NCI-H187 (cell line): Measurements from ENCODE around the gene TMEM185B.
"Not testable (repeated sequence)": the region's sequence is repeated elsewhere in the genome, so short reads cannot be mapped to it uniquely, and the experiment has no call there.

Experiments
- DNase-seq, 2 experiments: peaks; one replicate each; lab custom pipeline; 2025; lab: John Stamatoyannopoulos, UW

The TMEM185B gene

DNA sequence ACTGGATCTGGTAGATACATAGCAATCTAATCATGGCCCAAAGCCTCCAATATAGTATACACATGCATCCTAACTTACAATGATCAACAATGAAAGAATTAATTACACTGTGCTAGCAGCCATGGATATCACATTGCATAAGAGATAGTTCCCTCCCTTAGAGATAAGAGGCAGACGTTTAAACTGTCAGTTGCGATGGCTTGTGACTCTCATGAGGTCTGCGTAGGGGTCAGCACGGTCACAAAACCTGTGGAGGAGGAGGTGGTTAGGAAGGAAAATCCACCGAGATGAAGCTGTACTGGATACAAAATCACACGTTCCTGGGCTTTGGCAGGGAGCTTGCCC is 28.7 kb upstream of the TMEM185B start:
- DNase-seq, result no peak

DNA sequence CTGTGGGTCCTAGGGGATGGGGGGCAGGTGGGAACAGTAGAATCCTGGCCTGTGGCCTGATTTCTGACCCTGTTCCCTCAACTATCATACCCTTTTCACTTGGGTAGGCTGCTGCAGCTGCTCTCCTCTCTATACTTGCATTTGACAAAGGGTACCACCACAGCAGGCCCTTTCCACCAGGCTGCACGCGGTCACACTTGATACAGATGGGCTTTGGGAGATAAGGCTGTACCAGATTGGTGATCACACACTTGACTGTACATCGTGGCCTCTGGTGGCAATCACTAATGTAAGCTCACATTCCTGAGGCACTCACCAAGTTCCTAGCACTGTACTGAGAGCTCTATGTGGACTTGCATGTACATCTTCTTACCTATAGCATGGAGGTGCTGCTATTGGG is 27.9 kb upstream of the TMEM185B start:
- DNase-seq, result no peak

DNA sequence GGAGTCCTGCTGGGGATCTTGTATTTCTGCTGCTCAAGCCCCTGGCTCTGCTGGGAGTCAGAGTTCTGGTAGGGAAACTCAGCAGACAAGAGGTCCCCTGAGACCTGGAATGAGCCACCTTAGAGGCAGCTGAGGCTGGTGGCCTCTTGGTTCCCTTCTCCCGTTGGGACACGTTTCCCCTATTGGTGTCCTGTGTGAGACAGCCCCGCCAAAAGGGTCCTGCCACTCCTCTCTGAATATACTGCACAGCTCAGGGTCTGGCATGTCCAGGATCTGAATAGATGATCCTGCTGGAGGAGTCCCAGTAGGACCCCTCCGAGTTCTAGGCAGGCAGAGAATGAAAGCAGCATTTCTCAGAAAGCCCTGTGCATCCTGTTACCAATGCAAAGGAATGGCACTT is 27.4 kb upstream of the TMEM185B start:
- no peak for DNase-seq

DNA sequence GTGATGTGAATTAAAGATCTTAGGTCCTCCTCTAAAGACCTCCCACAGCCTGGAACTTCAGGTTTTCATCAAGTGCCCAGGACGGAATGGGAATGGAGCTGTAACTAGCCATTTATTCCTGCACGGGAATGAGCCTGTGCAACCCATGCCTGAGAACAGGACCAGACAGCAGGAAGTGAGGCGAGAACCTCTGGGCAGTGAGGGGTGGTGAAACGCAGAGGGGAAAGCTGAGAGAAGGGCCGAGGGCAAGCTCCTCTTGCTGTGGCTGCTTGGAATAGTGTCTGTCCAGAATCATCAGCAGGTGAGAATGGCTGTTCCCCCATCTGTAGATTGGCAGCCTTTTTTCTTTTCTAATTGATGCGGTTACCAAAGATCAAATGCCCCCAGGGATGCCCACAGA is 24.7 kb upstream of the TMEM185B start:
- no peak for DNase-seq

DNA sequence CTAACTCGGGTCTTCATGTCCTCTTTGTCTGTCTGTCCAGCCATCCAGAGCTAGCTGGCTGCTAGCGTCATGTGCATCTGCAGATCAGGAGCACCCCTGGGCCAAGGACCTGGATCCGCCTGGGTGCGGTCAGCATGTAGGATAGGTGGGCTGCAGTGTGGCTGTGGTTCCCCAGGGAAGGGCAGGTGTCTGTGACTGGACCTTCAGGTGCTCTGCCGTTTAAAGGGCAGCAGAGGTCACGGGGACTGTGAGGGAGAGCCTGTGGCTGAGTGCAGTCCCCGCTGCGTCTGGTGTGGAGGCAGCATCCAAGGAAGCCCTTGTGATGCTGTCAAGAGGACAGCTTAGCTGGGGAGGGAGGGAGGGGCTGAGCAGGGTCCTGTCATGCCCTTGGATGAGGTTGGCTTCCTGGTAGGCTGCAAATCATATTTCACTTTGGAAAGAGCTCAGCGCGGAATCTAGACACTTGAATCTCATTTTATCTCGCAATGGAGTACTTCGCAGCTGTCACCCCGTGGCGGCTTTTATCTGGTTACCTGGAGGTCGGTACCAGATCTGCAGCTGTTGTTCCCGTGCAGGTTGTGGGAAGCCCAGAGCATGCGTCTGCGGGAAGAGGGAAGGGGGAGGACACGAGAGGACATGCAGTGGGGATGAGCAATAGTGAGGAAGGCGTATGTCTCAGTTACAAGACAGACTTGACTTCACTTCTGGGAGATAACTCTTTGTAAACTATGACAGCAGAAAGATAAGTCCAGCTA is 23.5 kb upstream of the TMEM185B start:
- peak; percentile 35 to 73 for DNase-seq

DNA sequence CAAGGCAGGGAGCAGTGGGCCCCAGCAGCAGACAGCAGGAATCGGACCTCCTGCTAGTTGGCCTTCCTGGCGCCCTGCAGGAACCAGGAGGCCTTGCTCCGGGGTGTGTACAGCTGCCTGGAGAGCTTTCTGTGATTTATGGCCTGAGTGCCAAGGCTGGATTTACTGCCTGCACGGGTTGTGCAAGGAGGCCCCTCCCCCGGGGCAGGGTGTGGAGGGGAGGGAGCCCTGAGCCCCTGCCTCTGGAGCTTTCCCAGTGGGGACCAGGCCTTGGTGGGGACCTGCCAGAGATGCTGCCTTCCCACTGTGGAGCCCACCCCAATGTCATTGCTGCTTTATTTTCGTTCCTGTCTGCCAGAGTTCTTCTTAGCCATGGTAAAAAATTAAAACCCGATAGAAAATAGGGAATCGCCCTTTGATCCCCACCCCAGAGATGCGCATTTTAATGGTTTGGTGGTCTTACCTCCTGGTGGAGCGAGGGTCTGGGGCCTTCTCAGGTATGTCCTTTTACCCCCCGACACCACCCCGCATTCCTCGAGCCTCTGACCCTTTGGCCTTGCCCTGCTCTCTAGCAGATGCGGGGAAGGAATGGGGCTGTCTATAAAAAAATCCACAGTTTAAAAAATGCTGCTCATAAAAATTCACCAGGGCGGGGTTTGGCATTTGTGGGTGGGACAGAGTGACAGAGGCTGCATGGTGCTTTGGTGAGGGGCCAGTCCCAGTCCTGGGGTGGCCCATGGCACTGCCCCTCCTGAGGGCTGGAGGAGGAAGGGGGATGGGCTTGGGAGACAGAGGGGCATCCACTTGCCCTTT is 22.5 kb upstream of the TMEM185B start:
- peak; percentile 46 to 75 for DNase-seq

DNA sequence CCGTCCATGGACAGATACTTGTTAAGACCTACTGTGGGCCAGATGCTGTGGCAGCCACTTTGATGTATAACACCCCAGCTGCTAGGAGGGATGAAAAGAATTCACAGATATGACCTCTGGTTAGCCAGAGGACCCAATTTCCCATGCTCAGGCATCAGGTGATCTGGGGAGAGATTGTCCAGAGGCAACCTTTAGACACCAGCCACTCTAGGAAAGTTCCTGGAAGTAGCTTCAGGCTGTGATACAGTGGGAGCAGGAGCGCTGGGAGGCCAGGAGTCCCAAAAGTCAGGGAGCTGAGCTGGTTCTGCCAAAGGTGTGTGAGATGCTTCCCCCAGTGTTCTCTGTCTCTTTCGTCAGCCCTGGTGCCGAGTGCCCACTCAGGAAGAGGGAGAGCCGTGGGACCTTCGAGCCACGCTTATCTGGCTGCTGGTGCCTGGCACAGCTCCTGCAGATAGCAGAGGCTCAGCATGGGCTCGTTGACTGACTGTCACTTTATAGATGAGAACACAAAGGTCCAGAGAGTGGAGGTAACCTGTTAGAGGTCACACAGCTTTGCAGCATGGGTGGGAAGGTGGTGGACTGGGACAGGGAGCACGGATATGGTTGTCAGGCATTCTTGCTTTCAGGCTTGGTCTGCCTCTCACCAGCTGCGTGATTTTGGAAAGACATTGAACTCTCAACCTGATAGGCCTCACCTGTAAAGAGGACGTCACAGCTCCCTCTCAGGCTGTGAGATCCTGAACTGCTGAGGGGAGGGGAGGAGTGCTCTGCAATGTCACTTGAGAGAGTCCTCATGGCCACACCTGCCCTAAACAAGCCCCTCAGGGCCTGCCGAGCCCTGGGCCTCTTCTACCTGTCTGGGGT is 21.7 kb upstream of the TMEM185B start:
- no peak for DNase-seq

DNA sequence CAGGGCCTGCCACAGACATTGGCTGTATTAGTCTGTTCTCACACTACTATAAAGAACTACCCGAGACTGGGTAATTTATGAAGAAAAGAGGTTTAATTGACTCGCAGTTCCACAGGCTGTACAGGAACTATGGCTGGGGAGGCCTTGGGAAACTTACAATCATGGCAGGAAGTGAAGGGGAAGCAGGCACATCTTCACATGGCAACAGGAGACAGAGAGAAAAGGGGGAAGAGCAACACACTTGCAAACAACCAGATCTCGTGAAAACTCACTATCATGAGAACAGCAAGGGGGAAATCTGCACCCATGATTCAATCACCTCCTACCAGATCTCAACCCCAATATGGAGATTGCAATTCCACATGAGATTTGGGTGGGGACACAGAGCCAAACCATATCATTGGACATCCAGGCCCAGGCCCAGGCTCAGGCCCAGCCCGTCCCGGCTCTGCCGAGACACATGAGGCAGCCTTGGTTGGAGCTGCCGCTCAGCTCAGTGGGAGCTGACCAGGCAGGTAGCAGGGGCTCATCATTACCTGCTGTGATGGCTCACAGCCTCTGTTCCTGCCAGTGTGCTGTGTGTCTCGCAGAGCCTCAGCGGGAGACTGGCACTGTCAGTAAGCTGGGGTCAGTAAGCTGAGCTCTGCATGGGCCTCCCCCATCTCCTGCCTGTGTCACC is 20.8 kb upstream of the TMEM185B start:
- DNase-seq, result no peak

DNA sequence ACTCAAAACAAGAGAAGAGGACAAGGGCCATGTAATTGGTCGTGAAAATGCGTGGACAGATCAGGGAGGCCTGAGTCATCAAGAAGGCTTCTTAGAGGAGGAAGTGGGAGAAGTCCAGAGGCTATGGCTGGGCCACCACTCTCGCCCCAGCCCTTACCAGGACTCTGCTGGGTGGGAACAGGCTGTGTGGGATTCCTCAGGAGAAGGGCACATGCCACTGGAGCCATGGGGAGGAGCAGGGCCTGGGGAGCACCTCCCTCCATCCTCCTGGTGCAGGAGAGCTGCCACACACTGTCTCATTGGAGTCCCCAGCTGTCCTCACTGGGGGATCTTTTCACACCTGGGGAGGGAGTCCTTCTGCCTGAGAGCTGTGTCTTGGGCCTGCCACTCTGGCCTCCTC is 20.0 kb upstream of the TMEM185B start:
- DNase-seq, result no peak

DNA sequence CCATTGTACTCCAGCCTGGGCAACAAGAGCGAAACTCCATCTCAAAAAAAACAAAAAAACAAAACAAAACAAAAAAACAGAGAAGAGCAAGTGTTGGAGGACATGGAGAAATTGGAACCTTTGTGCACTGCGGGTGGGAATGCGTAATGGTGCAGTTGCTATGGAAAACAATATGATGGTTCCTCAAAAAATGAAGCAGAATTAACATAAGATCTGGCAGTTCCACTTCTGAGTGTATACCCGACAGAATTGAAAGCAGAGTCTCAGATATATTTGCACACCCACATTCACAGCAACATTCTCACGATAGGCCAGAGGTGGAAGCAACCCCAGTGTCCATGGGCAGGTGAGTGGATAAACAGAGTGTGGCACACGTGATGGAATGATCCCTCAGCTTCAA is 18.5 kb upstream of the TMEM185B start:
- no peak for DNase-seq

DNA sequence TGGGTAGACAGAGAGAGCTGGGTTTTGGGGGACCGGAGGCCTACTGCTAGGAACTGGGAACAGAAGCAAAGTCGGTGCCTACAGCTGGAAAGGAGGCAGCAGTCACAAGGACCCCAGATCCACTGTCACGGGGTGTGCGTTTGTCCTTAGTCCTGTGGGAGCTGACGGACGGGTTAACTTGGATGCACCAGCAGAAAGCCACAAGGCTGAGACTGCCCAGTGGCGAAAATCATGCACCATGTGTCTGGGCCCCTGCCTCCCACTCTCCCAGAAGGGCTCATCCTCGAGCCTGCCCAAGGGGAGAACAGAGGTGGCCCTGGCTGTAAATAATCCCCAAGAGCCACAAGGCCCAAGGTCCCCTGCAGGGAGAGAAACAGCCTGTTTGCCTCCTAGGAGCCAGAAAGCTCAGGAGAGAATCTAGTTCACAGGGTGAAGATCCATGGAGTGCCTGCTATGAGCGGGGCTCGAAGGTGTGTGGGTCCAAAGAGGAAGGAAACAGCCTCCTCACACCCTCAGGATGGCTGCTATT is 17.8 kb upstream of the TMEM185B start:
- DNase-seq, result no peak

DNA sequence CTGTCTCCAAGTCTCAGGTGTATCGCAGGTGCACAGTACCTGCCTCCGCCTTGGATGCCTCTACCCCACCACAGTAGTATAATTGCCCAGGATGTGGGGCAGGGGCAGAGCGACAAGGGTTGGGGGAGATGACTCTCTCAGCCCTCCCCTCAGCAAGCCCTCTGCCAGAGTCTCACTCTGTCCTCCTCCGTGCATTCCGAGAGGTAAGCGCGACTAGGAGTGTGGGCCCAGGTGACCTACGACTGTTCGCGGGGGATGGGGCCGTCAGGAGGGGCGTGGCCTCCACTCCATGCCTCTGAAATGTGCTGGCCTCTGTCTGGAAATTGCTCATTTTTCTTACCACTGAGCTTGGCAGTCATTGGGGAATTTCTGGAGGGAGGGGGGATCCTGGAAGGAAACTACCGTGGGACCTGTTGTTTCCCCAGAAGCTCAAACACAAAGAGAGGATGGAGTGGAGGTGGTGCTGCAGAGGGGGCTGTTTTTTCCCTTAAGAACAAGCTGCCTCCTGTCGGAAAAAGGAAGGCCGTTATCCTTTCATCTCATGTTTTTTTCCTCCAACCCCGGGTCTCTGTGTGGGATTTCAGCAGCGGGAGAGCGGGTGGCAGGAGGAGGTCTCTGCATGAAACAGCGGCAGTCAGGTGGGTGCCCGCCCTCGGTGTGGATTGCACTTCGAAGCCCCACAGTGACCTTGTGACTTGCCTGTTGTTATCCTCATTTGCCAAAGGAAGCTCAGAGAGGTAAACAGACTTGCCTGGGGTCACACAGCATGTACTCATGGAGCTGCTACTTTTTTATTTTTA is 16.5 kb upstream of the TMEM185B start:
- no peak for DNase-seq

DNA sequence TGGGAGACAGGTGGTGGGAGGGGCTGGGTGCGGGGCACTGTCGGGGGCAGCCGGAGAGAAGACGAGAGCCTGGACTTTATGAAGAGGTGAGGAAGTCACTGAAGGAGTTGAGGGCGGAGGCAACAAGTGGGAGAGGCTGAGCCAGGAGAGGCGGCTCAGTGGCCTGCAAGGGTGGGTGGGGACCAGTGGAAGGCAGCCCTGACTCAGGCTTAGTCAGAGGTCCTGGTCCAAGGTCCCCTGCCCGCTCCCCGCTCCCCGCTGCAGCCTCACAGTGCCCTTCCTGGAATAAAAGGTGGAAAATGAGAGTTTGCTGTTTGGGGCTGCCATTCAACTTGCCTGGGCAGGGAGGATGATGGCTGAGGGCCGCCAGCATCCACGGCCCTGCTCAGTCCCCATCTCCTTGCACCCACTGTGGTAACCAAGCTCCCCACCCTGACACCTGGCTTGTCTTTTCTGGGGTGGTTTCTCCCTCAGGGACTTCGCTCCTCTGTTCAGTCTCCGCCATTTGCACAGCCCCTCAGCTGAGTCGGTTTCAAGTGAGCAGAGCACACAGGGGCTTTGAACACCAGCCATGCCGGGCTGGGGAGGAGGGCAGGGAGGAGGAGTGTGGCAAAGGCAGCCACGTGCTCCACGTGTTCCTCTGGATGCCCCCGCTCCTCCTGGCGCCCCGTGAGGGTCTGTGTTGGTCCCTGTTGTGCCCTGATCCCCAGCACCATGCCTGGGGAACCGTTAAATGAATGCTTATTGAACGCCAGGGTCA is 15.7 kb upstream of the TMEM185B start:
- DNase-seq, result no peak

DNA sequence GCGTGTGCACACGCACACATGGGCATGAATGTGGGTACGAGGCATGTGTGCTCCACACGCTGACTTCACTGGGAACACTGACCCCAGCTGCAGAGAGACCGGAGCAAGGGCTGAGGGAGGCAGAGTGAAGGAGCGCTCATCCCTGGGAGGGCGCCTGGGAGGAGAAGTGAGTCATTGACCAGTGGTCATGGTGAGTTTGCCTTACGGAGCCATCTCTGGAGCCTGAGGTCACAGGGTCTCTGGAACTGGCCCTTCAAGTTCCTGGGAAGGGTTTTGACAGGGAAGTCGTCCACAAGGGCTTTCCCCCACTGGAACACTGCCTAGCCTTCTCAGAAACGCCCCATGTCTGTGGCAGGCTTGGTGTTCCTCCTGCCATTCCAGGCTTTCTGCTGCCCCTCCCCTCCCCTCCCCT is 14.3 kb upstream of the TMEM185B start:
- DNase-seq, result no peak

DNA sequence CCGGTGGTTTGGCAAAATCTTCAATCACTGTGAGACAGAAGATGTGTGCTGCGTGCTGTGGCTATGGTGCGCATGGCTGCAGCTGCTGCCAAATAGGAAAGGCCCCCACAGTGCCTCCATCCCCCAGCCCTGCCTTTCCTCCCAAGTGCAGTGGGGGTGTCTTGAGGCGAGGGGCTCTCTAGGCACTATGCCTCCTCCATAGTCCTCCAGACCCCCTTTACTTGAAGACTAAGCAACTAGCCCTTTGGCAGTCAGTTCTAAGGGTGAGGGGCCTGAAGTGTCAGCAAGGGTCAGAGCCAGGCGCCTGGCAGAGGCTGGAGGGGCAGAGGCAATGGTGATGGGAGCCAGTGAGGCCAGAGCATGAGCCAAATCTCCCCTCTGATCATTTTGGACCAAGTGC is 13.6 kb upstream of the TMEM185B start:
- no peak for DNase-seq

DNA sequence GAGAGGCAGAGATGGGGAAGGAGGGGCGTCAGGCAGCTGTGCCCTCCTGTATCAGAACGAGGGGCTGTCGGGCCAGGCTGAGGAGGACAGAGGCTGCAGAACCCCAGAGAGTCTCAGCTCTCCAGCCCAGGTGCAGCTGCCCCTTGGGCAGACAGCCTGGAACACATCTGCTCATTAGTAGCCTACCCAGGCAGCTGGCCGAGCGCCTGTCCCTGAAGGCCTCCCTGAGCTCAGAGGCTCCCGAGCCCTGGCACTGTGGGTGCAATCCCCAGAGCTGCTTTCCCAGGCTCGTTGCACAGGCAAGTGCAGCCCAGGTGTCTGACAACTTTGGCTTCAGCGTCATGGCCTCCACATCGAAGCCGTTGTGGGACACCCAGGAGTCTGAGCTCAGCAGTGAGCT is 13.1 kb upstream of the TMEM185B start:
- DNase-seq, result no peak

DNA sequence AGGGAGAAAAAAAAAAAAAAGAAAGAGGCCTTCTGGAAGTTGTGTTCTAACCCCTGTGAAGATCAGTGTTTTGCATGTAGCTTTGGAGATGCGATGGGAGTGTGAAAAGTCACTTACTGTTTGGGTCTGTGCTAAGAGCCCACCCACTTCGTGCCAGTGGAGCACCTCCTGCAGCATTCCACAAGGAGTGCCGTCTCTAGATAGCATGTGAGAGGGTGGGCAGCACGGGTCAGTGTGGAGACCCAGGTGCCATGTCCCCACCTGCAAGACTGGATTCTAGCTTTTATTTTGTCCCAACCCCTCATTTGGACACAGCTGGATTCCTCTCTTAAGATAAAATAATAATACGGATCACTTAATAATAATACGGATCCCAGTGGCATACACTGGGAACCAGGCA is 12.5 kb upstream of the TMEM185B start:
- no peak for DNase-seq

DNA sequence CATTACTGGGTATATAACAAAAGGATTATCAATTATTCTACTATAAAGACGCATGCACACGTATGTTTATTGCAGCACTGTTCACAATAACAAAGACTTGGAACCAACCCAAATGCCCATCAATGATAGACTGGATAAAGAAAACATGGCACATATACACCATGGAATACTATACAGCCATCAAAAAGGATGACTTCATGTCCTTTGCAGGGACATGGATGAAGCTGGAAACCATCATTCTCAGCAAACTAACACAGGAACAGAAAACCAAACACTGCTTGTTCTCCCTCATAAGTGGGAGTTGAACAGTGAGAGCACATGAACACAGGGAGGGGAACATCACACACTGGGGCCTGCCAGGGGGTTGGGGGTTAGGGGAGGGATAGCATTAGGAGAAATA is 12.0 kb upstream of the TMEM185B start:
- not testable (repeated sequence) for DNase-seq

DNA sequence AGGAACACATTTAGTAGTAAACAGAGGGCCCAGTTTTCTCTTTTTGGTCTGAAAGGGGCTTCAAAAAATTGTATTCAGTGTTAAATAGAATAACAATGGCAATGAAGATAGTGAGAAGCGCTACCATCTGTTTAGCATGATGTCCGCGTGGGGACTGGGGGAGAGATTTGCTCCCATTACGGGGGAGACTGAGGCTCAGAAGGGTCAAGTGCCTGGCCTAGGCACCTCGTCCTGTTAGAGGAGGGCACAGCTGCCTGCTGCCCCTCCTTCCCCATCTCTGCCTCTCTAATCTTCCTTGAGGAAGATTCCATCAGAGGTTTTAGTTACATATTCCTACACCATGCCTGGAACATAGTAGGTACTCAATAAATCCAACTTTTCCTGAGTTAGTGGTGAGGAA is 10.1 kb upstream of the TMEM185B start:
- no peak for DNase-seq

DNA sequence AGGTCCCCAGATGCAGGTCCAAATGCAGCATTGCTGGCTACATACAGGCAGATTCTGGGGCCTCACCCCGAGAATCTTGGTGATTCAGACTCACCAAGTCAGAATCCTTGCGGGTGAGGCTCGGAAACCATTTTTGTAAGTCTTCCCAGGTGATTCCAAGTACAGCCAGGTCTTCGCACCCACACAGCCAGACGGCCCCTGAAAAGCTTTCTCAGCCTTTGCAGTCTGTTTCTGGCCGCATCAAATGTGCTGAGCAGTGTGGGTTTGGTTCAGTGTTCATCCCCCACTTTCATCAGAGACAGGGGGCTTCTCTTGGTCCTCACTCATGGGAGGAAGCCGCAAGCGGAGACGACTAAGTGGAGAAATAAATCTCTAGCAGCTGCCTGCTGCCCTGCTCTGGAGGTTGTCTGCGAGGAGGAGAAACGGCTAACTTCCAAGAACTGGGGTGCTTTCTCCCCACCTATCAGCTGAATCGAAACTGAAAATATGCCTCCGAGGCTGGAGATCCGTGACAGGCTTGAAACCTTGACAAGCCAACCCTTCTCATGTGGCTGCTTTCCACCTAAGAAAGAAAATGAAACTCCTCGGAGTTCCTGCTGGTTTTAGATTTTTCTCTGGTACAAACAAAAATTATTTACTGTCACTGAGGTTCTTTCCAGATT is 8.9 kb upstream of the TMEM185B start:
- no peak for DNase-seq
